GM23248 (cell line): Measurements from ENCODE around the gene PPP1R2.

Source experiments
- EZH2 ChIP-seq: fragments of 200-600 bp; sonication (generic); IDR thresholded peaks from 2 replicates; pipeline ENCODE4 v1.6.1; 2018; ENCODE audit warnings: antibody characterized with exemption, mild to moderate bottlenecking; ENCODE audit not compliant: insufficient read depth, poor library complexity, severe bottlenecking
- EZH2phosphoT487 ChIP-seq: fragments of 200-600 bp; sonication (generic); IDR thresholded peaks from 2 replicates; pipeline ENCODE4 v1.6.1; 2018; ENCODE audit warnings: antibody characterized with exemption, moderate library complexity, mild to moderate bottlenecking, low read depth; ENCODE audit not compliant: insufficient read depth

GRCh38 chr3:195591220-195591619, 48.1 kb upstream of the PPP1R2 start:
- TF ChIP-seq EZH2 (no peak), EZH2phosphoT487 (no peak)
